OCI-LY1 (cell line): Measurements from ENCODE around the gene LYPD8.

Experiments used
- EZH2 ChIP-seq: fragments of 200-600 bp; sonication (generic), shearing (Covaris generic); IDR thresholded peaks from 2 replicates; pipeline ENCODE4 v1.8.0; 2017; ENCODE audit warnings: borderline replicate concordance, mixed run types, mild to moderate bottlenecking, antibody characterized with exemption, low read length, moderate library complexity, mixed read lengths
- TF ChIP-seq, protein P1 (sequence below): fragments of 200-600 bp; sonication (generic), shearing (Covaris generic); IDR thresholded peaks from 2 replicates; pipeline ENCODE4 v1.5.1; 2017; ENCODE audit warnings: mild to moderate bottlenecking, antibody characterized with exemption, low read length, moderate library complexity, mixed read lengths

DNA sequence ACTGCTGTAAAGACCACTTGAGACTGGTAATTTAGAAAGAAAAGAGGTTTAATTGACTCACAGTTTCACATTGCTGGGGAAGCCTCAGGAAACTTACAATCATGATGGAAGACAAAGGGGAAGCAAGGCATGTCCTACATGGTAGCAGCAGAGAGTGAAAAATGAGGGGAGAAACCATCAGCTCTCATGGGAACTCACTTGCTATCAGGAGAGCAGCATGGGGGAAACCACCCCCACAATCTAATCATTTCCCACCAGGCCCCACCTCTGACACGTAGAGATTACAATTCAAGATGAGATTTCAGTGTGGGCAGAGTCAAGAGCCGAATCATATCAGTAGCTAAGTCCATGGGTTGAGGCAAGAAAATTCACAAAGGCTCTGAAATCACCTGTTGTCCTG, 23.8 kb upstream of the LYPD8 start:
- no peak for TF ChIP-seq EZH2
- TF ChIP-seq, protein P1, sequence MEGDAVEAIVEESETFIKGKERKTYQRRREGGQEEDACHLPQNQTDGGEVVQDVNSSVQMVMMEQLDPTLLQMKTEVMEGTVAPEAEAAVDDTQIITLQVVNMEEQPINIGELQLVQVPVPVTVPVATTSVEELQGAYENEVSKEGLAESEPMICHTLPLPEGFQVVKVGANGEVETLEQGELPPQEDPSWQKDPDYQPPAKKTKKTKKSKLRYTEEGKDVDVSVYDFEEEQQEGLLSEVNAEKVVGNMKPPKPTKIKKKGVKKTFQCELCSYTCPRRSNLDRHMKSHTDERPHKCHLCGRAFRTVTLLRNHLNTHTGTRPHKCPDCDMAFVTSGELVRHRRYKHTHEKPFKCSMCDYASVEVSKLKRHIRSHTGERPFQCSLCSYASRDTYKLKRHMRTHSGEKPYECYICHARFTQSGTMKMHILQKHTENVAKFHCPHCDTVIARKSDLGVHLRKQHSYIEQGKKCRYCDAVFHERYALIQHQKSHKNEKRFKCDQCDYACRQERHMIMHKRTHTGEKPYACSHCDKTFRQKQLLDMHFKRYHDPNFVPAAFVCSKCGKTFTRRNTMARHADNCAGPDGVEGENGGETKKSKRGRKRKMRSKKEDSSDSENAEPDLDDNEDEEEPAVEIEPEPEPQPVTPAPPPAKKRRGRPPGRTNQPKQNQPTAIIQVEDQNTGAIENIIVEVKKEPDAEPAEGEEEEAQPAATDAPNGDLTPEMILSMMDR: no peak
